GM12873 (cell line): Measurements from ENCODE around the gene PKNOX2.

Source experiments
- CTCF ChIP-seq: IDR thresholded peaks from 2 replicates; pipeline ENCODE4 v1.5.1; 2012; ENCODE audit warnings: low read depth, mild to moderate bottlenecking, moderate library complexity, low read length, control low read depth; ENCODE audit not compliant: insufficient read depth; ENCODE audit errors: missing control alignments

The PKNOX2 gene

GRCh38 chr11:125221461-125221860 lies 56.9 kb downstream of the PKNOX2 start:
- no peak for TF ChIP-seq CTCF

- no peak for TF ChIP-seq CTCF
These were observed 57.9 kb downstream of the PKNOX2 start for GRCh38 chr11:125222494-125222893.

GRCh38 chr11:125223901-125224361 lies 59.4 kb downstream of the PKNOX2 start:
- TF ChIP-seq CTCF = no peak

GRCh38 chr11:125224391-125225021 lies 60.0 kb downstream of the PKNOX2 start:
- TF ChIP-seq CTCF = peak; percentile 15

GRCh38 chr11:125225401-125225800 lies 60.9 kb downstream of the PKNOX2 start:
- TF ChIP-seq CTCF = no peak

GRCh38 chr11:125226031-125226430 lies 61.5 kb downstream of the PKNOX2 start:
- TF ChIP-seq CTCF = no peak

- no peak for TF ChIP-seq CTCF
These were observed 62.2 kb downstream of the PKNOX2 start for GRCh38 chr11:125226706-125227105.

- no peak for TF ChIP-seq CTCF
These were observed 62.6 kb downstream of the PKNOX2 start for GRCh38 chr11:125227151-125227550.
